ENCODE measurements around the gene ASB7.
"Not testable (repeated sequence)": the region's sequence is repeated elsewhere in the genome, so short reads cannot be mapped to it uniquely, and the experiment has no call there.

Gene ASB7

GRCh38 chr15:100602064-100602822 lies at the start of gene ASB7, which contains the start of gene LINS1:
Gene ASB7, plus strand, starts transcription at chr15:100602589. Its CDS starts 9,628 bp downstream, at chr15:100612217.
Gene LINS1, minus strand, starts transcription at chr15:100602184. Its CDS starts 21,342 bp downstream, at chr15:100580842.
- DNase-seq (ENCODE audit: extremely low read depth in 1 of 2, low read depth in 1 of 2) = peak; percentile 97 to 99

GRCh38 chr15:100553468-100553867 lies 48.9 kb upstream of the ASB7 start:
- no peak for DNase-seq (ENCODE audit: extremely low read depth in 1 of 2, low read depth in 1 of 2)

- DNase-seq (ENCODE audit: extremely low read depth in 1 of 2, low read depth in 1 of 2) = no peak
Observed at GRCh38 chr15:100558771-100559254, 43.6 kb upstream of the ASB7 start.

GRCh38 chr15:100559330-100559729 lies 43.1 kb upstream of the ASB7 start:
- no peak for DNase-seq (ENCODE audit: extremely low read depth in 1 of 2, low read depth in 1 of 2)

GRCh38 chr15:100560323-100560722 lies 42.1 kb upstream of the ASB7 start:
- DNase-seq (ENCODE audit: extremely low read depth in 1 of 2, low read depth in 1 of 2) = no peak

GRCh38 chr15:100565591-100565990 lies 36.8 kb upstream of the ASB7 start:
- no peak for DNase-seq (ENCODE audit: extremely low read depth in 1 of 2, low read depth in 1 of 2)

GRCh38 chr15:100566850-100567628 lies 35.4 kb upstream of the ASB7 start:
- DNase-seq (ENCODE audit: extremely low read depth in 1 of 2, low read depth in 1 of 2) = no peak

- no peak for DNase-seq (ENCODE audit: extremely low read depth in 1 of 2, low read depth in 1 of 2)
Observed at GRCh38 chr15:100569391-100569790, 33.0 kb upstream of the ASB7 start.

GRCh38 chr15:100570275-100570674 lies 32.1 kb upstream of the ASB7 start:
- no peak for DNase-seq (ENCODE audit: extremely low read depth in 1 of 2, low read depth in 1 of 2)

GRCh38 chr15:100570735-100571313 lies 31.6 kb upstream of the ASB7 start:
- DNase-seq (ENCODE audit: extremely low read depth in 1 of 2, low read depth in 1 of 2) = no peak

- DNase-seq (ENCODE audit: extremely low read depth in 1 of 2, low read depth in 1 of 2) = no peak
Observed at GRCh38 chr15:100571592-100572167, 30.7 kb upstream of the ASB7 start.

GRCh38 chr15:100572362-100572983 lies 29.9 kb upstream of the ASB7 start:
- no peak for DNase-seq (ENCODE audit: extremely low read depth in 1 of 2, low read depth in 1 of 2)

- DNase-seq (ENCODE audit: extremely low read depth in 1 of 2, low read depth in 1 of 2) = no peak
Observed at GRCh38 chr15:100573526-100573925, 28.9 kb upstream of the ASB7 start.

GRCh38 chr15:100580414-100580813 lies 22.0 kb upstream of the ASB7 start:
- no peak for DNase-seq (ENCODE audit: extremely low read depth in 1 of 2, low read depth in 1 of 2)

GRCh38 chr15:100588638-100589242 lies 13.6 kb upstream of the ASB7 start:
- DNase-seq (ENCODE audit: extremely low read depth in 1 of 2, low read depth in 1 of 2) = no peak

- DNase-seq (ENCODE audit: extremely low read depth in 1 of 2, low read depth in 1 of 2) = not testable (repeated sequence)
Observed at GRCh38 chr15:100591163-100591562, 11.2 kb upstream of the ASB7 start.

- DNase-seq (ENCODE audit: extremely low read depth in 1 of 2, low read depth in 1 of 2) = no peak
Observed at GRCh38 chr15:100591835-100592234, 10.6 kb upstream of the ASB7 start.

GRCh38 chr15:100592898-100593297 lies 9.5 kb upstream of the ASB7 start:
- DNase-seq (ENCODE audit: extremely low read depth in 1 of 2, low read depth in 1 of 2) = no peak

- no peak for DNase-seq (ENCODE audit: extremely low read depth in 1 of 2, low read depth in 1 of 2)
Observed at GRCh38 chr15:100593431-100593830, 9.0 kb upstream of the ASB7 start.

- DNase-seq (ENCODE audit: extremely low read depth in 1 of 2, low read depth in 1 of 2) = no peak
Observed at GRCh38 chr15:100595964-100596363, 6.4 kb upstream of the ASB7 start.
